GM10248 (cell line): ENCODE measurements around the gene CERT1.
"Not testable (repeated sequence)": the region's sequence is repeated elsewhere in the genome, so short reads cannot be mapped to it uniquely, and the experiment has no call there.

Experiments used
- CTCF ChIA-PET: fragments of 300-600 bp; sonication (Branson Sonifier 250); formaldehyde crosslinking; extraction: SDS; loops from one replicate; lab custom pipeline; 2021; ENCODE audit warnings: antibody characterized with exemption; lab: Yijun Ruan, JAX
- POLR2A ChIA-PET: fragments of 350-650 bp; sonication (Branson Sonifier 250); formaldehyde crosslinking; extraction: SDS; loops from one replicate; lab custom pipeline; 2020; ENCODE audit warnings: antibody characterized with exemption; lab: Yijun Ruan, JAX
- DNase-seq: peaks from one replicate; pipeline ENCODE4 v3.0.0; 2012; ENCODE audit errors: extremely low spot score
- TF ChIP-seq, protein P1 (sequence below): IDR thresholded peaks from 2 replicates; pipeline ENCODE4 v1.5.1; 2012; ENCODE audit warnings: mild to moderate bottlenecking, low read depth; ENCODE audit errors: extremely low read depth, missing control alignments, control extremely low read depth

CERT1 gene

DNA sequence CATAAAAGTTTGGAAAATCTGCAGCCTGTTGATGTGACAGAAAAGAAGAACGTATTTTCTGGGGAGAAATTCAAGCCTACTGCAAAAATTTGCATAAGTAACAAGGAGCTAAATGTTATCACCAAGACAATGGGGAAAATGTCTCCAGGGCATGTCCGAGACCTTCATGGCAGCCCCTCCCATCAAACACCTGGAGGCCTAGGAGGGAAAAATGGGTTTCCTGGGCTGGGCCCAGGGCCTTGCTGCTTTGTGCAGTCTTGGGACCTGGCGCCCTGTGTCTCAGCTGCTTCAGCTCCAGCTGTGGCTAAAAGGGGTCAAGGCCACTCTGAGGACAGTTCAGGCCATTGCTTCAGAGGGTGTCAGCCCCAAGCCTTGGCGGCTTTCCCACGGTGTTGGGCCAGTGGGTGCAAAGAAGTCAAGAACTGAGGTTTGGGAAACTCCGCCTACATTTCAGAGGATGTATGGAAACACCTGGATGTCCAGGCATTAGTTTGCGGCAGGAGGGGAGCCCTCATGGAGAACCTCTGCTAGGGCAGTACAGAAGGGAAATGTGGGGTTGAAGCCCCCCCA lies 13.1 kb downstream of the CERT1 start:
- POLR2A ChIA-PET = no interaction called here
- TF ChIP-seq, protein P1, sequence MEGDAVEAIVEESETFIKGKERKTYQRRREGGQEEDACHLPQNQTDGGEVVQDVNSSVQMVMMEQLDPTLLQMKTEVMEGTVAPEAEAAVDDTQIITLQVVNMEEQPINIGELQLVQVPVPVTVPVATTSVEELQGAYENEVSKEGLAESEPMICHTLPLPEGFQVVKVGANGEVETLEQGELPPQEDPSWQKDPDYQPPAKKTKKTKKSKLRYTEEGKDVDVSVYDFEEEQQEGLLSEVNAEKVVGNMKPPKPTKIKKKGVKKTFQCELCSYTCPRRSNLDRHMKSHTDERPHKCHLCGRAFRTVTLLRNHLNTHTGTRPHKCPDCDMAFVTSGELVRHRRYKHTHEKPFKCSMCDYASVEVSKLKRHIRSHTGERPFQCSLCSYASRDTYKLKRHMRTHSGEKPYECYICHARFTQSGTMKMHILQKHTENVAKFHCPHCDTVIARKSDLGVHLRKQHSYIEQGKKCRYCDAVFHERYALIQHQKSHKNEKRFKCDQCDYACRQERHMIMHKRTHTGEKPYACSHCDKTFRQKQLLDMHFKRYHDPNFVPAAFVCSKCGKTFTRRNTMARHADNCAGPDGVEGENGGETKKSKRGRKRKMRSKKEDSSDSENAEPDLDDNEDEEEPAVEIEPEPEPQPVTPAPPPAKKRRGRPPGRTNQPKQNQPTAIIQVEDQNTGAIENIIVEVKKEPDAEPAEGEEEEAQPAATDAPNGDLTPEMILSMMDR = no peak
- CTCF ChIA-PET = interaction anchor here (3.0 kb wide), 1 partner anchor 10 kb away, joined by 11 read pairs; no protein-coding TSS in a partner anchor
- DNase-seq = no peak

GRCh38 chr5:75496026-75496425 lies 15.4 kb downstream of the CERT1 start:
- CTCF ChIA-PET = interaction anchor here (1.4 kb wide), 1 partner anchor 12 kb away, joined by 4 read pairs; no protein-coding TSS in a partner anchor
- TF ChIP-seq, protein P1 = no peak
- POLR2A ChIA-PET = no interaction called here
- no peak for DNase-seq

GRCh38 chr5:75491621-75492020 lies 19.8 kb downstream of the CERT1 start:
- TF ChIP-seq, protein P1 = no peak
- ChIA-PET POLR2A (no interaction called here), CTCF (interaction anchor here (1.2 kb wide), 1 partner anchor 21 kb away, joined by 3 read pairs; no protein-coding TSS in a partner anchor)
- no peak for DNase-seq

GRCh38 chr5:75489847-75490246 lies 21.6 kb downstream of the CERT1 start:
- POLR2A ChIA-PET, CTCF ChIA-PET, DNase-seq: not testable (repeated sequence)

DNA sequence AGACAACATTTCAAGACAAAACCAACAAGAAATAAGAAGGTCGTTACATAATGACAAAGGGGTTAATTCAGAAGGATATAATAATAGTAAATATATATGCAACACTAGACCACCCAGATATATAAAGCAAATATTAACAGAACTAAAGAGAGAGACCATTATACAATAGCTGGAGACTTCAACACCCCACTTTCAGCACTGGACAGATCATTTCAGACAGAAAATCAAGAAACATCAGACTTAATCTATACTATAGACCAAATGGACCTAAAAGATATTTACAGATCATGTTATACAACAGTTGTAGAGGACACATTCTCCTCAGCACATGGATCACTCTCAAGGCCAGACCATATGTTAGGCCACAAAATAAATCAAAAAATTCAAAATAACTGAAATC lies 26.8 kb downstream of the CERT1 start:
- TF ChIP-seq, protein P1 = no peak
- ChIA-PET POLR2A (no interaction called here), CTCF (no interaction called here)
- no peak for DNase-seq

GRCh38 chr5:75482482-75482881 lies 28.9 kb downstream of the CERT1 start:
- TF ChIP-seq, protein P1 = no peak
- ChIA-PET POLR2A (no interaction called here), CTCF (interaction anchor here (0.9 to 1.7 kb wide), 4 partner anchors 12 to 186 kb away, joined by 3 read pairs; no protein-coding TSS in a partner anchor)
- DNase-seq = no peak

GRCh38 chr5:75481024-75481423 lies 30.4 kb downstream of the CERT1 start:
- ChIA-PET CTCF (interaction anchor here (1.7 kb wide), 1 partner anchor 188 kb away, joined by 3 read pairs; no protein-coding TSS in a partner anchor), POLR2A (no interaction called here)
- TF ChIP-seq, protein P1 = no peak
- DNase-seq = no peak
